Measurements from ENCODE around the gene APPL1.

Gene APPL1

DNA sequence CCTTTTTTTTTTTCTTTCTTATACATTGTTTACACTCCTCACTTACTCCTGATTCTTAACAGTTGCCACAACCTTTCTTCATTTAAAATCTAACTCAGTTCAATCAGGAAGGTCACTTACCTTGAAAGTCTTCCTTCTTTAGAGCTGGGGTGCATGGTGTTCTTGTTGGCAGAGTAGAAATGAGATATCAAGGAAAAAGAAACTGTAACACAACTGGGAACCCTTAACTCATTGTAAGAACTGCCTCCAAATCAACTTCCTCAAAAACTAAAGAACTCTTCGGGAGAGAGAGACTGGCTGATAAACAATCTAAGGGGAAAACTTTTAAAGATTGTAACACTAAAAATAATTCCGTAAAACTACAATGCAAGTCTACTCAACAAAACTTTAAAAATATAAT is 1.4 kb upstream of the APPL1 start:
- Histone ChIP-seq H3K4me3 (ENCODE audit: low read length in 2 of 2) (no peak overlapping the region), H3K27ac (ENCODE audit: low read depth in 2 of 2, low read length in 2 of 2) (no peak overlapping the region)

DNA sequence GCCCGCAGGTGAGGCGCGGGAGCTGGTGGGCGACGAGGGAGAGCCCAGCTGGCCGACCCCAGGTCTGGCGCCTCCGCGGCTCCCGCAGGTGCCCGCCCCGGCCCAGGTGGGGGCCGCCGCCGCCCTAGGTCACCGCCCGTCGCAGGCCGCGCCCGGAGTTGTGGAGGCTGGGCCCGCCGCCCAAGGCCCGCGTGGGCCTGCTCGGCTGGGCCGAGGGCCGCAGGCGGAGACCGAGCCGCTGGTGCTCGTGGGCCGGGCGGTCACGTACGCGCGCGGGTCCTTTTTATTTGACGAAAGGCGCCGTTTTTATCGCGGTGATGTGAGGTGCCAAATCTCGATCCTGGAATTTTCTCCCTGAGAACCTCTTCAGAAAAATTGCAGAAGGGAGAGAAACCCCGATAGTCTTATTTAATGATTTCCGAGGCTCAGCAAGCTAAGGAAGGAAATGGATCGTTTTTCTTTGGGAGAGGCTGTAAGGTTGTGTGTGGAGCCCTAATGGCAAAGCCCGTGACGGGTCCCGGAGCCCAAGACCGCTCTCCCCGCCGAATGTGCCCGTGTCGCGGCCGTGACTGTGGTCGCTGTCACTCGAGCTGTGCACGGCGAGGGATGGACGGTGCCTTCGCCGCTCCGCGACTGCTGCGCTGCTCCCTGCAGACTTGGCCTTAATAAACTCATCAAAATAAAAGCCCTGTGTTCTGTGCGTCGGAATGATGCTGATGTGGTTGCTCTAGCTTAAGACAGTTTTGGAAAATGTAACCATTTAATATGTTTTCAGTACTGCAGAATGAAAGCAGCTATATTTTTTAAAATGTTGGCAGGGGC is 612 bp downstream of the APPL1 start:
- Histone ChIP-seq H3K36me3 (ENCODE audit: control insufficient read depth in 2 of 2, insufficient read depth in 2 of 2, low read length in 2 of 2) (no peaks in the 10 kb centered on the region), H3K27me3 (ENCODE audit: control insufficient read depth in 2 of 2, insufficient read depth in 2 of 2, low read length in 2 of 2) (no peaks in the 10 kb centered on the region), H3K4me3 (ENCODE audit: low read length in 2 of 2) (peak overlapping the region; percentile 83 to 94), H3K4me1 (ENCODE audit: control insufficient read depth in 2 of 2, insufficient read depth in 2 of 2, low read length in 2 of 2) (peaks cover 2 to 9% of the 10 kb centered on the region in 2 donors), H3K9me3 (ENCODE audit: control insufficient read depth in 2 of 2, low read length in 2 of 2) (no peaks in the 10 kb centered on the region), H3K9ac (ENCODE audit: low read depth in 1 of 2, low read length in 2 of 2) (peak overlapping the region; percentile 86), H3K27ac (ENCODE audit: low read depth in 2 of 2, low read length in 2 of 2) (peak overlapping the region; percentile 88 to 92)

More for the DNA sequence above, 1.4 kb upstream of the APPL1 start:
- Histone ChIP-seq H3K27me3 (ENCODE audit: control insufficient read depth in 2 of 2, insufficient read depth in 2 of 2, low read length in 2 of 2) (no peaks in the 10 kb centered on the region), H3K36me3 (ENCODE audit: control insufficient read depth in 2 of 2, insufficient read depth in 2 of 2, low read length in 2 of 2) (no peaks in the 10 kb centered on the region), H3K9me3 (ENCODE audit: control insufficient read depth in 2 of 2, low read length in 2 of 2) (no peaks in the 10 kb centered on the region), H3K4me1 (ENCODE audit: control insufficient read depth in 2 of 2, insufficient read depth in 2 of 2, low read length in 2 of 2) (peaks cover 2 to 9% of the 10 kb centered on the region in 2 donors), H3K9ac (ENCODE audit: low read depth in 1 of 2, low read length in 2 of 2) (no peak overlapping the region)

DNA sequence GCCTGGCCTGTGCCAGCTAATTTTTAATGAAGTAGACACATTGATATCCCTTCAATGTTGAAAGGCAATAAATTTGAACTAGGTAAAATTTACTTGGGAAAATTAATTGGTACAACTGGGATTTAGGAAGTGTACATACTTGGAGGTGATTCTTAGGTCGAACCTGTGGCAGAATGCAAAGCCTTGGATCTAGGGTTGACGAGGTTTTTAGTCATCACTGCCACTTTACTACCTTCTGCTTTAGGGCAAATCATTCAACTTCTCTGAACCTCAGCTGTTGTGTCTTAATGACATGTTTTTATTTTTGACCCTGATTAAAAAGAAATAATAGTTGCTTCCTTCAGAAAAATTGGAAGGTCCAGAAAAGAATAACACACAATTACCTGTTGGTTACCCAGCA is 2.5 kb downstream of the APPL1 start:
- H3K4me1 ChIP-seq (ENCODE audit: control insufficient read depth in 2 of 2, insufficient read depth in 2 of 2, low read length in 2 of 2), result peaks cover 2 to 9% of the 10 kb centered on the region in 2 donors
- H3K27ac ChIP-seq (ENCODE audit: low read depth in 2 of 2, low read length in 2 of 2), result no peak overlapping the region
- H3K36me3 ChIP-seq (ENCODE audit: control insufficient read depth in 2 of 2, insufficient read depth in 2 of 2, low read length in 2 of 2), result no peaks in the 10 kb centered on the region
- no peaks in the 10 kb centered on the region for H3K27me3 ChIP-seq (ENCODE audit: control insufficient read depth in 2 of 2, insufficient read depth in 2 of 2, low read length in 2 of 2)
- H3K4me3 ChIP-seq (ENCODE audit: low read length in 2 of 2), result no peak overlapping the region
- no peaks in the 10 kb centered on the region for H3K9me3 ChIP-seq (ENCODE audit: control insufficient read depth in 2 of 2, low read length in 2 of 2)
- no peak overlapping the region for H3K9ac ChIP-seq (ENCODE audit: low read depth in 1 of 2, low read length in 2 of 2)

DNA sequence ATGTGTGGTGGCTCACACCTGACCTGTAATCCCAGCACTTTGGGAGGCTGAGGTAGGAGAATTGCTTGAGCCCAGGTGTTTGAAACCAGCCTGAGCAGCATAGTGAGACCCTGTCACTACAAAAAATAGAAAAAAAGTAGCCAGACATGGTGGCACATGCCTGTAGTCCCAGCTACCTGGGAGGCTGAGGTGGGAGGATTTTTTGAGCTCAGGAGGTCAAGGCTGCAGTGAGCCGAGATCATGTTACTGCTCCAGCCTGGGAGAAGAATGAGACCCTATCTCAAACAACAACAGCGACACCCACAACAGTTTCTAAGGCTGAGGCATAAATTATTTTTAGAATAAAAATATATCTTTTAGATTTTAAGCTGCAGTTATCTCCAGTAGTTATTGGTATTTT is 6.3 kb downstream of the APPL1 start:
- Histone ChIP-seq H3K9ac (ENCODE audit: low read depth in 1 of 2, low read length in 2 of 2) (no peak overlapping the region), H3K4me1 (ENCODE audit: control insufficient read depth in 2 of 2, insufficient read depth in 2 of 2, low read length in 2 of 2) (peaks cover 2 to 6% of the 10 kb centered on the region in 2 donors), H3K36me3 (ENCODE audit: control insufficient read depth in 2 of 2, insufficient read depth in 2 of 2, low read length in 2 of 2) (peaks cover 8 to 11% of the 10 kb centered on the region in 2 donors), H3K9me3 (ENCODE audit: control insufficient read depth in 2 of 2, low read length in 2 of 2) (no peaks in the 10 kb centered on the region), H3K27me3 (ENCODE audit: control insufficient read depth in 2 of 2, insufficient read depth in 2 of 2, low read length in 2 of 2) (no peaks in the 10 kb centered on the region), H3K4me3 (ENCODE audit: low read length in 2 of 2) (no peak overlapping the region), H3K27ac (ENCODE audit: low read depth in 2 of 2, low read length in 2 of 2) (no peak overlapping the region)

DNA sequence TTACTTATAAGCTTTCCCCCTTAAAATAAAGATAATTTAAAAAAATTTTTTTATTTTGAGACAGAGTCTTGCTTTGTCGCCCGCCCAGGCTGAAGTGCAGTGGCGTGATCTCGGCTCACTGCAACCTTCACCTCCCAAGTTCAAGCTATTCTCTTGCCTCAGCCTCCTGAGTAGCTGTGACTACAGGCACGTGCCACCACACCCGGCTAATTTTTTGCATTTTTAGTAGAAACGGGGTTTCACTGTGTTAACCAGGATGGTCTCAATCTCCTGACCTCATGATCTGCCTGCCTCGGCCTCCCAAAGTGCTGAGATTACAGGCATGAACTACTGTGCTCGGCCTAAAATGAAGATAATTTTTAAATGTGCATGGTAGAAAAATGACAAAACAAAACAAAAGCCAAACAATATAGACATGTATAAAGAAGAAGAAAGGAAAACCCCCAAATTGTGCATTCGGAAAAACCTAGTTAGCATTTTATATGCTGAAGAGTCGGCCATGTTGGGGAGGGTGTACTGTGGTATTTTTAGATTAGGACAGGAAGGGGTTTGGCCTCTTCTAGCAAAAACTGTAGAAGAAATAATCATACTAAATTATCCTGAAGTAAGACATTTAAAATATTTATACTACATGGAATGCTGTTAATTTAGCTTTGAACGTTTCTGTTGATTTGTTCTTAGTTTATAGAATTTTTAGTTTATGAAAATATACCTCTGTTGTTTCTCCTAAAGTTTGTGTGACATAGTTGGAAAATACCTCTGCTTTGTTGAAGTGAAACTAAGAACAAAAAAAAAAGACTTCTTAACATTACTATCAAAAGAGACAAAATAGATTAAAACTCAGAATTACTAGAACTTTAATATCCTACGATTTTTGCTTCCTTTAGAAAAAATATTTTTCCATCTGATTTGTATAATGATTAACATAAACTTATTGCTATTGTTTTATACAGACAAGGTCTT is 7.4 kb downstream of the APPL1 start:
- Histone ChIP-seq H3K36me3 (ENCODE audit: control insufficient read depth in 2 of 2, insufficient read depth in 2 of 2, low read length in 2 of 2) (peaks cover 12 to 16% of the 10 kb centered on the region in 2 donors), H3K9ac (ENCODE audit: low read depth in 1 of 2, low read length in 2 of 2) (no peak overlapping the region), H3K9me3 (ENCODE audit: control insufficient read depth in 2 of 2, low read length in 2 of 2) (no peaks in the 10 kb centered on the region), H3K27ac (ENCODE audit: low read depth in 2 of 2, low read length in 2 of 2) (no peak overlapping the region), H3K4me3 (ENCODE audit: low read length in 2 of 2) (no peak overlapping the region), H3K27me3 (ENCODE audit: control insufficient read depth in 2 of 2, insufficient read depth in 2 of 2, low read length in 2 of 2) (no peaks in the 10 kb centered on the region), H3K4me1 (ENCODE audit: control insufficient read depth in 2 of 2, insufficient read depth in 2 of 2, low read length in 2 of 2) (no peaks in the 10 kb centered on the region)

DNA sequence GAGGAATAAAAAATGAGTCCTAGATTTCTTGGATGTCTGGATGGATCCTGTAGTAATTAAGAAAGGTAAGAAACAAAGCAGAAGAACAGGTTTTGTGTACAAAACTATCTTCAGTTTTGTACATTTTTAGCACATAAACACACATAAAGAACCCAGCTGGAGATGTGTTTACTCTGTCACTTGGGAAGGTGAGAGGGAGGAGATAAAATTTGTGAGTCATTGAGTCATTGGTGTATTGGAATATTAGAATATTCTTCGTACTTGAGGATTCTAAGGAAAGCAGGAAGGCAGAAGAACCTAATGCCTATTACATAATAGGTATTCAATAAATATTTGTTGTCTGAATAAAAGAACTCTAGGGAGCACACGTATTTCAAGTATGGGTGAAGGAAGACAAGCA is 17.4 kb downstream of the APPL1 start:
- H3K27me3 ChIP-seq (ENCODE audit: control insufficient read depth in 2 of 2, insufficient read depth in 2 of 2, low read length in 2 of 2), result no peaks in the 10 kb centered on the region
- no peaks in the 10 kb centered on the region for H3K4me1 ChIP-seq (ENCODE audit: control insufficient read depth in 2 of 2, insufficient read depth in 2 of 2, low read length in 2 of 2)
- H3K9ac ChIP-seq (ENCODE audit: low read depth in 1 of 2, low read length in 2 of 2), result no peak overlapping the region
- peaks cover 46 to 59% of the 10 kb centered on the region in 2 donors for H3K36me3 ChIP-seq (ENCODE audit: control insufficient read depth in 2 of 2, insufficient read depth in 2 of 2, low read length in 2 of 2)
- H3K27ac ChIP-seq (ENCODE audit: low read depth in 2 of 2, low read length in 2 of 2), result no peak overlapping the region
- H3K9me3 ChIP-seq (ENCODE audit: control insufficient read depth in 2 of 2, low read length in 2 of 2), result no peaks in the 10 kb centered on the region
- H3K4me3 ChIP-seq (ENCODE audit: low read length in 2 of 2), result no peak overlapping the region

DNA sequence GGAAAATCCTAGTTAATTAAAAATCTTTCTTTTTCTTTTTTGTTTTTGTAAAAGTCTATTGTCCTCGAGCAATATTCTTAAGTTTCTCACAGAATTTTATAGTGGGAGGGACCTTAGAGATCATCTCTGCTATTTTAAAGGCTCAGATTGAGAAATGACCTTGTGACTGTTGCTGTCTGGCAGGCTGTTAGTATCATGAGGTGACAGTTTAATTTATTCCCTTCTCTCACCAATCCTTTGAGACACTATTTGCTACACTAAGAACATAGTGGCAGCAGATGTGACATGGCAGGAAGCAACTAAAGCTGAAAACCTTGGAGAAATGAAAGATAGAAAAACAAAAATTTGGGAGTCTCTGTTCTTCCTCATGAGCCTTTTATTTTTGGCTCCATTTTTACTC is 24.9 kb downstream of the APPL1 start:
- Histone ChIP-seq H3K4me1 (ENCODE audit: control insufficient read depth in 2 of 2, insufficient read depth in 2 of 2, low read length in 2 of 2) (no peaks in the 10 kb centered on the region), H3K27ac (ENCODE audit: low read depth in 2 of 2, low read length in 2 of 2) (no peak overlapping the region), H3K36me3 (ENCODE audit: control insufficient read depth in 2 of 2, insufficient read depth in 2 of 2, low read length in 2 of 2) (peaks cover 26 to 27% of the 10 kb centered on the region in 2 donors), H3K27me3 (ENCODE audit: control insufficient read depth in 2 of 2, insufficient read depth in 2 of 2, low read length in 2 of 2) (no peaks in the 10 kb centered on the region), H3K4me3 (ENCODE audit: low read length in 2 of 2) (no peak overlapping the region), H3K9ac (ENCODE audit: low read depth in 1 of 2, low read length in 2 of 2) (no peak overlapping the region), H3K9me3 (ENCODE audit: control insufficient read depth in 2 of 2, low read length in 2 of 2) (no peaks in the 10 kb centered on the region)

DNA sequence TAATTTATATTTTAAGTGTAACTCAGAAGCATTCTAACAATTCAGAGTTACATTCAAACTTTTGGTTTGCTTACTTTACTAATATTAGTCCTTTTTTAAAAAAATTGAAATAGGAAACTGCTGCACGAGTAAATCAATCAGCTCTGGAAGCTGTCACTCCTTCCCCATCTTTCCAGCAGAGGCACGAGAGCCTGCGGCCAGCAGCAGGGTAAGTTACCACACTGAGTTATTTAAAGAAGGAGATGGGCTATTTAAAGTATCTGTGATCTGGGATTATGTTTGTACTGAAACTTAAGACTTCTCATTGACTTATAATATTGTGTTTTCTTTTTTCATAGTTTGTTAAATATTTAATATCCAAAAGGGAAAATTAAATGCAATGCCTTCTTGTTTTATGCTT is 29.3 kb downstream of the APPL1 start:
- Histone ChIP-seq H3K27ac (ENCODE audit: low read depth in 2 of 2, low read length in 2 of 2) (no peak overlapping the region), H3K4me3 (ENCODE audit: low read length in 2 of 2) (no peak overlapping the region), H3K4me1 (ENCODE audit: control insufficient read depth in 2 of 2, insufficient read depth in 2 of 2, low read length in 2 of 2) (no peaks in the 10 kb centered on the region), H3K36me3 (ENCODE audit: control insufficient read depth in 2 of 2, insufficient read depth in 2 of 2, low read length in 2 of 2) (peaks cover 35 to 46% of the 10 kb centered on the region in 2 donors), H3K9ac (ENCODE audit: low read depth in 1 of 2, low read length in 2 of 2) (no peak overlapping the region), H3K9me3 (ENCODE audit: control insufficient read depth in 2 of 2, low read length in 2 of 2) (no peaks in the 10 kb centered on the region), H3K27me3 (ENCODE audit: control insufficient read depth in 2 of 2, insufficient read depth in 2 of 2, low read length in 2 of 2) (no peaks in the 10 kb centered on the region)

DNA sequence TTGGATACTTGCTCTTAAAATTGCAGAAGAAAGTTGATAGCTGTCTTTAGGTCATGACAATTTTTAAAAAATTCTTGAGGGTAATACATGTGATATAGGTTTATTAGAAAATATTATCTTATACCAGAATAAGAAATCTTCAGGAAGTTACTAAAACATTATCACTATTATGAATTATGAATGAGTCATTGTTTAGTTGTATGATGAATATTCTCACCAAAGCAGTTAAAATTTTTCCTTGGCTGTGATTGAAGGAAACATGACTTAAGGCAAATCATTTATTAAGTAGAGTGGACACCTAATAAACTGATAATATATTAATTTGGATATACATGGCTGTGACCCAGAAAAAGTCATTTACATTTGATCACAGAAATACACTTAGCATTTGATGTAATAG is 30.1 kb downstream of the APPL1 start:
- no peaks in the 10 kb centered on the region for H3K9me3 ChIP-seq (ENCODE audit: control insufficient read depth in 2 of 2, low read length in 2 of 2)
- H3K27ac ChIP-seq (ENCODE audit: low read depth in 2 of 2, low read length in 2 of 2), result no peak overlapping the region
- peaks cover 35 to 46% of the 10 kb centered on the region in 2 donors for H3K36me3 ChIP-seq (ENCODE audit: control insufficient read depth in 2 of 2, insufficient read depth in 2 of 2, low read length in 2 of 2)
- no peaks in the 10 kb centered on the region for H3K4me1 ChIP-seq (ENCODE audit: control insufficient read depth in 2 of 2, insufficient read depth in 2 of 2, low read length in 2 of 2)
- H3K27me3 ChIP-seq (ENCODE audit: control insufficient read depth in 2 of 2, insufficient read depth in 2 of 2, low read length in 2 of 2), result no peaks in the 10 kb centered on the region
- no peak overlapping the region for H3K4me3 ChIP-seq (ENCODE audit: low read length in 2 of 2)
- H3K9ac ChIP-seq (ENCODE audit: low read depth in 1 of 2, low read length in 2 of 2), result no peak overlapping the region

DNA sequence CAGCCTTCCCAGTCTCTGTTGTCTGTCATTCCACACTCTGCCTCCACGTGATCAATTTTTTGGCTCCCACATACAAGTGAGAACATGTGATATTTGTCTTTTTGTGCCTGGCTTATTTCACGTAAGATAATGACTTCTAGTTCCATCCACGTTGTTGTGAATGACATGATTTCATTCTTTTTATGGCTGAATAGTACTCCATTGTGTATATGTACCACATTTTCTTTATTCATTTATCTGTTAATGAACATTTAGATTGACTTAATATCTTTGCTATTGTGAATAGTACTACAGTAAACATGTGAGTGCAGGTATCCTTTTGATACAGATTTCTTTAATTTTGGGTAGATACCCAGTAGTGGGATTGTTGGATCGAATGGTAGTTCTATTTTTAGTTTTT is 33.6 kb downstream of the APPL1 start:
- no peak overlapping the region for H3K27ac ChIP-seq (ENCODE audit: low read depth in 2 of 2, low read length in 2 of 2)
- H3K27me3 ChIP-seq (ENCODE audit: control insufficient read depth in 2 of 2, insufficient read depth in 2 of 2, low read length in 2 of 2), result no peaks in the 10 kb centered on the region
- H3K9me3 ChIP-seq (ENCODE audit: control insufficient read depth in 2 of 2, low read length in 2 of 2), result no peaks in the 10 kb centered on the region
- H3K9ac ChIP-seq (ENCODE audit: low read depth in 1 of 2, low read length in 2 of 2), result no peak overlapping the region
- H3K36me3 ChIP-seq (ENCODE audit: control insufficient read depth in 2 of 2, insufficient read depth in 2 of 2, low read length in 2 of 2), result peaks cover 31 to 55% of the 10 kb centered on the region in 2 donors
- H3K4me1 ChIP-seq (ENCODE audit: control insufficient read depth in 2 of 2, insufficient read depth in 2 of 2, low read length in 2 of 2), result no peaks in the 10 kb centered on the region
- H3K4me3 ChIP-seq (ENCODE audit: low read length in 2 of 2), result no peak overlapping the region

Data from mucosa of rectum (tissue), 2 donors.